H1 (cell line): ENCODE data around the gene AP2A2. TPM values are rescaled to one million over a fixed set of nuclear protein-coding genes. Genes with fewer than 3 reads are reported as not detected.

ENCODE experiments used
- CTCF ChIA-PET: fragments of 300-600 bp; sonication (Branson Sonifier 250); formaldehyde crosslinking; loops from one replicate; lab custom pipeline; 2021; ENCODE audit not compliant: partially characterized antibody; lab: Charles Lee
- POLR2A ChIA-PET: fragments of 300-600 bp; sonication (Branson Sonifier 250); formaldehyde crosslinking; loops from one replicate; lab custom pipeline; 2021; ENCODE audit warnings: inconsistent platforms; ENCODE audit not compliant: partially characterized antibody; lab: Charles Lee
- DNase-seq, 2 experiments: peaks; one replicate each; pipeline versions ENCODE4 v3.0.0 to v3.0.0-alpha.2; 2010 to 2022; ENCODE audit warnings: low spot score in 2 of 2, low read depth in 1 of 2, mixed read lengths in 1 of 2
- FAIRE-seq: peaks from 2 replicates; lab custom pipeline; 2011; peaks lifted over from hg19 to GRCh38; lab: Jason Lieb, UNC
- H2AFZ ChIP-seq: 2 replicates; pipeline ENCODE4 v1.8.1; 2012; ENCODE audit warnings: low read length, inconsistent platforms
- H2AK5ac ChIP-seq: 2 replicates; pipeline ENCODE4 v1.6.1; 2013; ENCODE audit warnings: low read depth, low read length
- H2BK120ac ChIP-seq: replicated peaks from 2 replicates; pipeline ENCODE3; 2013; ENCODE audit warnings: low read depth, low read length, inconsistent platforms
- H2BK12ac ChIP-seq: 2 replicates; pipeline ENCODE4 v1.6.1; 2013; ENCODE audit warnings: low read depth, low read length
- H2BK15ac ChIP-seq: 2 replicates; pipeline ENCODE4 v1.6.1; 2013; ENCODE audit warnings: low read length
- H2BK20ac ChIP-seq: 2 replicates; pipeline ENCODE4 v1.6.1; 2013; ENCODE audit warnings: low read length
- H2BK5ac ChIP-seq: 2 replicates; pipeline ENCODE4 v1.6.1; 2013; ENCODE audit warnings: low read depth, low read length
- H3K14ac ChIP-seq: 2 replicates; pipeline ENCODE4 v1.6.1; 2013; ENCODE audit warnings: inconsistent platforms; ENCODE audit not compliant: insufficient read length
- H3K18ac ChIP-seq: 2 replicates; pipeline ENCODE4 v1.6.1; 2013; ENCODE audit warnings: low read length; ENCODE audit errors: extremely low read depth
- H3K23ac ChIP-seq: 2 replicates; pipeline ENCODE4 v1.6.1; 2013; ENCODE audit warnings: inconsistent platforms; ENCODE audit not compliant: insufficient read length
- H3K23me2 ChIP-seq: 2 replicates; pipeline ENCODE4 v1.6.1; 2013; ENCODE audit warnings: low read depth, low read length
- H3K27ac ChIP-seq: 2 replicates; pipeline ENCODE4 v1.6.1; 2011; ENCODE audit warnings: low read depth, low read length, inconsistent platforms
- H3K27me3 ChIP-seq, 4 experiments: replicated peaks in 1 of 4; 1 replicate in 1 of 4; 2 replicates in 3 of 4; pipeline versions ENCODE4 v1.6.1 to v1.8.1; 2011 to 2013; ENCODE audit warnings: low read length in 3 of 4, mild to moderate bottlenecking in 3 of 4, inconsistent platforms in 2 of 4, mixed read lengths in 2 of 4, moderate library complexity in 1 of 4; ENCODE audit not compliant: control insufficient read depth in 3 of 4, insufficient read depth in 3 of 4; ENCODE audit errors: extremely low read depth in 1 of 4
- H3K36me3 ChIP-seq, 4 experiments: 2 replicates each; pipeline versions ENCODE4 v1.6.1 to v1.8.1; 2011 to 2013; ENCODE audit warnings: mild to moderate bottlenecking in 4 of 4, low read length in 3 of 4, moderate library complexity in 2 of 4, control low read depth in 1 of 4, inconsistent platforms in 1 of 4; ENCODE audit not compliant: insufficient read depth in 4 of 4, control insufficient read depth in 2 of 4
- H3K4ac ChIP-seq: replicated peaks from 2 replicates; pipeline ENCODE3; 2013; ENCODE audit warnings: low read length, low read depth, mixed read lengths, inconsistent platforms; ENCODE audit not compliant: insufficient read length
- H3K4me1 ChIP-seq, 4 experiments: replicated peaks in 1 of 4; 1 replicate in 1 of 4; 2 replicates in 3 of 4; pipeline versions ENCODE4 v1.6.1 to v1.8.1; 2011 to 2013; ENCODE audit warnings: low read length in 3 of 4, inconsistent platforms in 2 of 4, mixed read lengths in 1 of 4; ENCODE audit not compliant: insufficient read depth in 4 of 4, control insufficient read depth in 3 of 4
- H3K4me2 ChIP-seq, 2 experiments: 2 replicates each; pipeline versions ENCODE4 v1.6.1 to v1.8.1; 2011 to 2013; ENCODE audit warnings: low read depth in 2 of 2, low read length in 2 of 2, control low read depth in 1 of 2, inconsistent platforms in 1 of 2, mild to moderate bottlenecking in 1 of 2; ENCODE audit not compliant: insufficient read depth in 1 of 2
- H3K4me3 ChIP-seq, 4 experiments: fragments of 200-600, 300-600 bp in 1 of 4; sonication (generic), shearing (Covaris generic), sonication (Bioruptor Twin) in 1 of 4; 2 replicates each; pipeline versions ENCODE4 v1.5.1 to v1.8.1; 2011 to 2016; ENCODE audit warnings: low read length in 4 of 4, low read depth in 3 of 4, control low read depth in 2 of 4, inconsistent platforms in 2 of 4, mild to moderate bottlenecking in 2 of 4, mixed read lengths in 1 of 4, moderate library complexity in 1 of 4; ENCODE audit not compliant: insufficient read depth in 2 of 4; ENCODE audit errors: extremely low read depth in 1 of 4
- H3K56ac ChIP-seq: replicated peaks from 2 replicates; pipeline ENCODE3; 2013; ENCODE audit warnings: low read depth, mild to moderate bottlenecking, mixed read lengths, low read length, inconsistent platforms; ENCODE audit not compliant: insufficient read length
- H3K79me1 ChIP-seq: 2 replicates; pipeline ENCODE4 v1.6.1; 2013; ENCODE audit warnings: low read depth, low read length, control low read depth
- H3K79me2 ChIP-seq, 2 experiments: 2 replicates each; pipeline versions ENCODE4 v1.6.1 to v1.8.1; 2012 to 2013; ENCODE audit warnings: low read length in 2 of 2, mild to moderate bottlenecking in 2 of 2, inconsistent platforms in 1 of 2; ENCODE audit not compliant: insufficient read depth in 2 of 2, control insufficient read depth in 1 of 2
- H3K9ac ChIP-seq, 4 experiments: replicated peaks in 1 of 4; 1 replicate in 1 of 4; 2 replicates in 3 of 4; pipeline versions ENCODE4 v1.6.1 to v1.8.1; 2011 to 2013; ENCODE audit warnings: low read depth in 3 of 4, low read length in 3 of 4, control low read depth in 2 of 4, mild to moderate bottlenecking in 2 of 4, moderate library complexity in 2 of 4, inconsistent platforms in 1 of 4; ENCODE audit errors: extremely low read depth in 1 of 4
- H3K9me3 ChIP-seq, 2 experiments: 2 replicates each; pipeline versions ENCODE4 v1.6.1 to v1.8.1; 2012 to 2013; ENCODE audit warnings: mild to moderate bottlenecking in 2 of 2, moderate library complexity in 2 of 2, control low read depth in 1 of 2, inconsistent platforms in 1 of 2, low read depth in 1 of 2, low read length in 1 of 2, mixed read lengths in 1 of 2; ENCODE audit not compliant: insufficient read depth in 2 of 2
- H4K20me1 ChIP-seq, 2 experiments: replicated peaks in 1 of 2; 2 replicates each; pipeline versions ENCODE3 to v1.8.1; 2011 to 2013; ENCODE audit warnings: inconsistent platforms in 2 of 2, low read length in 2 of 2, mild to moderate bottlenecking in 1 of 2; ENCODE audit not compliant: insufficient read depth in 2 of 2, control insufficient read depth in 1 of 2
- H4K5ac ChIP-seq: 2 replicates; pipeline ENCODE4 v1.6.1; 2013; ENCODE audit warnings: low read length, low read depth, mixed read lengths, inconsistent platforms; ENCODE audit not compliant: insufficient read length
- H4K8ac ChIP-seq: 2 replicates; pipeline ENCODE4 v1.8.0; 2013; ENCODE audit warnings: mild to moderate bottlenecking, moderate library complexity, low read length, inconsistent platforms; ENCODE audit not compliant: insufficient read depth; ENCODE audit errors: extremely low read depth
- H4K91ac ChIP-seq: replicated peaks from 2 replicates; pipeline ENCODE3; 2013; ENCODE audit warnings: low read length, mixed read lengths, inconsistent platforms; ENCODE audit not compliant: insufficient read length
- BACH1 ChIP-seq: IDR thresholded peaks from 2 replicates; pipeline ENCODE4 v1.6.1; 2012; ENCODE audit warnings: low read length, improper control_type of control experiment
- BRCA1 ChIP-seq: IDR thresholded peaks from 2 replicates; pipeline ENCODE4 v1.6.1; 2012; ENCODE audit warnings: low read depth, low read length, improper control_type of control experiment
- CBX8 ChIP-seq: fragments of 300-800, 300-1000 bp; sonication (generic); IDR thresholded peaks from 2 replicates; pipeline ENCODE4 v1.7.1; 2016; ENCODE audit warnings: low read depth, low read length, borderline replicate concordance
- CEBPB ChIP-seq: IDR thresholded peaks from 2 replicates; pipeline ENCODE4 v1.6.1; 2012; ENCODE audit warnings: low read depth, low read length
- CREB1 ChIP-seq: IDR thresholded peaks from 2 replicates; pipeline ENCODE4 v1.6.1; 2012; ENCODE audit warnings: inconsistent platforms
- E2F6 ChIP-seq: IDR thresholded peaks from 2 replicates; pipeline ENCODE4 v1.6.1; 2012; ENCODE audit warnings: inconsistent platforms
- EP300 ChIP-seq, 2 experiments: IDR thresholded peaks; 1 replicate in 1 of 2; 2 replicates in 1 of 2; pipeline ENCODE4 v1.6.1; 2011 to 2012; ENCODE audit warnings: low read depth in 2 of 2, low read length in 2 of 2, mild to moderate bottlenecking in 2 of 2, borderline replicate concordance in 1 of 2, inconsistent platforms in 1 of 2, moderate library complexity in 1 of 2
- HDAC2 ChIP-seq, 2 experiments: fragments of 300-600 bp in 1 of 2; sonication (generic) in 1 of 2; IDR thresholded peaks; 2 replicates each; pipeline ENCODE4 v1.6.1; 2011 to 2012; ENCODE audit warnings: low read depth in 2 of 2, low read length in 2 of 2, mild to moderate bottlenecking in 2 of 2, moderate library complexity in 2 of 2, borderline replicate concordance in 1 of 2, inconsistent platforms in 1 of 2
- JUN ChIP-seq: IDR thresholded peaks from 2 replicates; pipeline ENCODE4 v1.6.1; 2011; ENCODE audit warnings: low read depth, mild to moderate bottlenecking, improper control_type of control experiment, low read length
- JUND ChIP-seq: IDR thresholded peaks from 2 replicates; pipeline ENCODE4 v1.6.1; 2011; ENCODE audit warnings: mild to moderate bottlenecking, improper control_type of control experiment, low read length
- KDM1A ChIP-seq: fragments of 200-600, 300-600 bp; sonication (generic); IDR thresholded peaks from 2 replicates; pipeline ENCODE4 v1.7.1; 2016; ENCODE audit warnings: mild to moderate bottlenecking, low read length, borderline replicate concordance
- SIRT6 ChIP-seq: IDR thresholded peaks from one replicate; pipeline ENCODE4 v1.7.1; 2012; ENCODE audit warnings: low read length, inconsistent platforms
- SP2 ChIP-seq: IDR thresholded peaks from 2 replicates; pipeline ENCODE4 v1.6.1; 2012; ENCODE audit warnings: mild to moderate bottlenecking, low read length, inconsistent platforms
- SP4 ChIP-seq: IDR thresholded peaks from 2 replicates; pipeline ENCODE4 v1.6.1; 2012; ENCODE audit warnings: low read length, inconsistent platforms
- TEAD4 ChIP-seq: IDR thresholded peaks from 2 replicates; pipeline ENCODE4 v1.6.1; 2012; ENCODE audit warnings: low read depth, low read length, inconsistent platforms, mixed read lengths
- WGBS, 2 experiments: shearing (Covaris generic) in 1 of 2; methylation state at CpG; one replicate each; pipeline versions ENCODE4 v1.1.6 to v1.1.7; 2013 to 2015; ENCODE audit warnings: low lambda C conversion rate in 2 of 2, mixed read lengths in 2 of 2, inconsistent platforms in 1 of 2, low coverage in 1 of 2, missing lambda C conversion rate in 1 of 2; ENCODE audit not compliant: insufficient replicate concordance in 2 of 2, insufficient coverage in 1 of 2, insufficient read length in 1 of 2; ENCODE audit errors: extremely low coverage in 1 of 2, missing lambda C conversion rate in 1 of 2; 5-methylcytosine and 5-hydroxymethylcytosine counted together
- polyA plus RNA-seq, 7 experiments: library from polyadenylated mRNA; depleted of rRNA in 3 of 7; stranded (reverse) in 5 of 7; unstranded in 2 of 7; fragments of >200 nt in 5 of 7; fragments of 200-250 nt in 2 of 7; gene quantifications; 1 replicate in 5 of 7; 2 replicates in 1 of 7; 4 replicates in 1 of 7; pipeline versions ENCODE4 v1.2.1 to v1.2.3, GENCODE V29; 2011 to 2013; ENCODE audit warnings: missing spikeins in 2 of 7, mixed read lengths in 2 of 7
- total RNA-seq: library from RNA; stranded (reverse); fragmentation: NEBNext Ultra II Directional; extraction: Animal tissue kit (Norgen Biotek cat#: 25700); gene quantifications from 2 replicates; pipeline ENCODE4 v1.2.1, GENCODE V29; 2021

The AP2A2 gene
- total and polyA plus RNA-seq, 2 of the 8 experiments (the other 6 are each of a cell fraction or from before 2014, with no cell fraction given) = 50.0 to 65.0 TPM

GRCh38 chr11:1057806-1058205, 132.1 kb downstream of the AP2A2 start:
- no peak overlapping the region for H2BK12ac ChIP-seq
- no peak overlapping the region for H3K23ac ChIP-seq
- no peak overlapping the region for H3K4ac ChIP-seq
- no peaks in the 10 kb centered on the region for H3K79me2 ChIP-seq
- H3K36me3 ChIP-seq = no peaks in the 10 kb centered on the region
- H3K4me3 ChIP-seq = no peak overlapping the region
- no peak overlapping the region for H3K56ac ChIP-seq
- no peaks in the 10 kb centered on the region for H3K4me1 ChIP-seq
- H3K14ac ChIP-seq = no peak overlapping the region
- no peak overlapping the region for H2BK120ac ChIP-seq
- no peak overlapping the region for H3K4me2 ChIP-seq
- peaks cover 4 to 5% of the 10 kb centered on the region in 2 experiments; a peak in 2 of 4 replicates for H3K9me3 ChIP-seq
- H2AK5ac ChIP-seq = no peak overlapping the region
- H3K18ac ChIP-seq = no peak overlapping the region
- H2AFZ ChIP-seq = no peak overlapping the region
- DNase-seq (no peak), FAIRE-seq (no peak)
- no peak overlapping the region for H4K5ac ChIP-seq
- H4K20me1 ChIP-seq = peaks cover 0 to 3% of the 10 kb centered on the region in 2 experiments
- CTCF ChIA-PET = interaction anchor here (1.3 kb wide), 1 partner anchor 44 kb away, joined by 3 read pairs; no protein-coding TSS in a partner anchor
- 94% methylated on average over 16 of the region's 16 CpGs; no CpG with 5 or more reads in 1 of the 2 experiments for WGBS, 2 experiments
- H3K79me1 ChIP-seq = no peaks in the 10 kb centered on the region
- no peak overlapping the region for H4K91ac ChIP-seq
- POLR2A ChIA-PET = no interaction called here
- H3K27me3 ChIP-seq = no peaks in the 10 kb centered on the region
- no peak overlapping the region for H2BK20ac ChIP-seq
- H2BK5ac ChIP-seq = no peak overlapping the region
- no peak overlapping the region for H3K9ac ChIP-seq
- no peak overlapping the region for H2BK15ac ChIP-seq
- no peak overlapping the region for H3K27ac ChIP-seq
- no peak overlapping the region for H4K8ac ChIP-seq
- H3K23me2 ChIP-seq = peaks cover 2% of the 10 kb centered on the region; the same call in 1 of the 2 replicates
- TF ChIP-seq SP4 (no peak), BACH1 (no peak), JUND (no peak), CREB1 (no peak), HDAC2 (IDR thresholded peaks at IDR 0.05; ENCODE audit: borderline replicate concordance in 1 of 2, low read depth in 2 of 2, low read length in 2 of 2) (no peak), JUN (no peak), CEBPB (no peak), CBX8 (no peak), KDM1A (no peak), EP300 (IDR thresholded peaks at IDR 0.05; ENCODE audit: borderline replicate concordance in 1 of 2, low read depth in 2 of 2, low read length in 2 of 2) (no peak), SP2 (no peak), BRCA1 (no peak), TEAD4 (no peak), SIRT6 (no peak), E2F6 (no peak)
